Chondrocyte (in vitro differentiated cells): Measurements from ENCODE around the gene PPP1CA. TPM values are rescaled to one million over a fixed set of nuclear protein-coding genes. Genes with fewer than 3 reads are reported as not detected.

Experiments
- DNase-seq: peaks from one replicate; pipeline ENCODE4 v3.0.0; 2021; ENCODE audit warnings: mixed read lengths, low spot score
- H3K27ac Mint-ChIP-seq: one replicate; pipeline ENCODE4 v1.8.0; 2021; ENCODE audit warnings: mild to moderate bottlenecking, moderate library complexity, mixed read lengths; ENCODE audit not compliant: unreplicated experiment
- H3K27me3 Mint-ChIP-seq: 2 replicates; pipeline ENCODE4 v1.8.0; 2021; ENCODE audit warnings: low read depth, mixed read lengths
- H3K36me3 Mint-ChIP-seq: 2 replicates; pipeline ENCODE4 v1.8.0; 2021; ENCODE audit warnings: low read depth, mixed read lengths
- H3K4me1 Mint-ChIP-seq: 2 replicates; pipeline ENCODE4 v1.8.0; 2021; ENCODE audit warnings: low read depth, mild to moderate bottlenecking, mixed read lengths
- H3K4me3 Mint-ChIP-seq: one replicate; pipeline ENCODE4 v1.8.0; 2021; ENCODE audit warnings: mild to moderate bottlenecking, moderate library complexity, mixed read lengths; ENCODE audit not compliant: unreplicated experiment
- H3K9me3 Mint-ChIP-seq: 2 replicates; pipeline ENCODE4 v1.8.0; 2021; ENCODE audit warnings: low read depth, mixed read lengths
- CTCF ChIP-seq: fragments of 200-600 bp; sonication (generic); IDR thresholded peaks from 2 replicates; pipeline ENCODE4 v1.5.0; 2021; ENCODE audit warnings: antibody characterized with exemption, mild to moderate bottlenecking, moderate library complexity
- total RNA-seq: library from RNA; stranded (reverse); gene quantifications from 3 replicates; pipeline ENCODE4 v1.2.1, GENCODE V29; 2021

Gene PPP1CA
- total RNA-seq, 1 donor from 2014 or later: 109 TPM

GRCh38 chr11:67379061-67380058, 22.3 kb downstream of the PPP1CA start:
- Mint-ChIP-seq H3K9me3 (no peaks in the 10 kb centered on the region), H3K27ac (no peak overlapping the region), H3K4me3 (no peak overlapping the region), H3K4me1 (peaks cover 26% of the 10 kb centered on the region), H3K36me3 (no peaks in the 10 kb centered on the region), H3K27me3 (no peaks in the 10 kb centered on the region)
- TF ChIP-seq CTCF: no peak
- DNase-seq: no peak

- Mint-ChIP-seq H3K36me3 (no peaks in the 10 kb centered on the region), H3K4me1 (peaks cover 31% of the 10 kb centered on the region), H3K9me3 (no peaks in the 10 kb centered on the region), H3K27me3 (no peaks in the 10 kb centered on the region), H3K27ac (no peak overlapping the region), H3K4me3 (no peak overlapping the region)
- no peak for DNase-seq
- no peak for TF ChIP-seq CTCF
Measured at GRCh38 chr11:67378544-67378943, 23.1 kb downstream of the PPP1CA start.

GRCh38 chr11:67376873-67377808, 24.5 kb downstream of the PPP1CA start:
- no peak for TF ChIP-seq CTCF
- no peaks in the 10 kb centered on the region for H3K36me3 Mint-ChIP-seq
- no peak for DNase-seq
- H3K27ac Mint-ChIP-seq: no peak overlapping the region
- H3K4me3 Mint-ChIP-seq: no peak overlapping the region
- H3K4me1 Mint-ChIP-seq: peaks cover 28% of the 10 kb centered on the region
- no peaks in the 10 kb centered on the region for H3K27me3 Mint-ChIP-seq
- no peaks in the 10 kb centered on the region for H3K9me3 Mint-ChIP-seq

GRCh38 chr11:67376063-67376820, 25.4 kb downstream of the PPP1CA start:
- H3K9me3 Mint-ChIP-seq: no peaks in the 10 kb centered on the region
- H3K27me3 Mint-ChIP-seq: no peaks in the 10 kb centered on the region
- no peak for DNase-seq
- no peak overlapping the region for H3K4me3 Mint-ChIP-seq
- no peak overlapping the region for H3K27ac Mint-ChIP-seq
- no peaks in the 10 kb centered on the region for H3K36me3 Mint-ChIP-seq
- peaks cover 35% of the 10 kb centered on the region for H3K4me1 Mint-ChIP-seq
- TF ChIP-seq CTCF: no peak
